GM13976 (cell line): ENCODE results near the gene ACAD9.

Experiments
- DNase-seq: peaks from one replicate; pipeline ENCODE4 v3.0.0; 2012; ENCODE audit warnings: low spot score
- CTCF ChIP-seq: IDR thresholded peaks from 2 replicates; pipeline ENCODE4 v1.5.1; 2012; ENCODE audit warnings: borderline replicate concordance, mild to moderate bottlenecking; ENCODE audit not compliant: insufficient read depth; ENCODE audit errors: extremely low read depth, missing control alignments, control extremely low read depth
- in situ Hi-C: fragments of 300-500 bp; cut with MboI; formaldehyde crosslinking; loops from one replicate; pipeline ENCODE4 v1.12.0; 2022; ENCODE audit warnings: low sequenced_read_pairs, mixed read lengths, inconsistent platforms; ENCODE audit not compliant: unreplicated experiment

Gene ACAD9

GRCh38 chr3:128850544-128850943, 28.9 kb upstream of the ACAD9 start:
- no peak for DNase-seq
- TF ChIP-seq CTCF: no peak
- in situ Hi-C loops: no loop called here

GRCh38 chr3:128851601-128852000, 27.8 kb upstream of the ACAD9 start:
- TF ChIP-seq CTCF: no peak
- DNase-seq: no peak
- in situ Hi-C loops: no loop called here

DNA sequence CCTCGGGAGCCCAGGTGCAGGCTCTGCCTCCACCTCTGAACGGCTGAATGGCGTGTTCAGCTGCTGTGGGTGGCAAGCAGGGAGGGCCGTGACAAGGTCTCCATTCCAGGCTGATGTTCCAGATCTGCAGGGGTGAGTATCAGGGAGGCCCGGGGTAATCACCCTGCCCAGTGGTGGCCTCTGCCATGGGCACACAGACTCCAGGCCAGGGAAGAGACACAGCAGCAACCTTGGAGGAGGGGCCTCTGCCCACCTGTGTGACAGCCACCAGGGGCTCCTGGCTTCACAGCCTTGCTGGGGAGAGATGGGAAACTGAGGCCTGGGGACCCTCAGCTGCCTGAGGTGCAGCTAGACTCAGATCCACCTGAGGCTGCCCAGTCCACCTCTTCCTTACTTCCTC, 25.6 kb upstream of the ACAD9 start:
- TF ChIP-seq CTCF: no peak
- DNase-seq: no peak
- in situ Hi-C loops: no loop called here

DNA sequence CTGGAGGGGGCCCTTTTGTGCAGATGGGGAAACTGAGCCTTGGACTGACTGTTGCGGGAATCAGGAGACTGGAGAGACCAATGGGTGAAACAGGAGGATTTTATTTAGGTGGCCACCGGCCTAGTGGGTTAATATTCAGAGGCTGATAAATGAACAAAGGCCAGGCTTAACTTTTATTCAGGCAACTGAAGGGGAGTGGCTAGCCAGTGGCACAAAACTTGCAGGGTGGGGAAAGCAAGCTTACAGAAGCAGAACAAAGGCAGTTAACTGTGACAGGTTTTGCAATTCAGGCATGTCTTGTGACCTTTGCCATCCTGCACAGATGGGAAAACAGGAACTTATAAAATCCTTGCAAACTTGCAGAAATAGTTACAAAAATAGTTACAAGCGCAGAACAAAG, 24.9 kb upstream of the ACAD9 start:
- DNase-seq: no peak

DNA sequence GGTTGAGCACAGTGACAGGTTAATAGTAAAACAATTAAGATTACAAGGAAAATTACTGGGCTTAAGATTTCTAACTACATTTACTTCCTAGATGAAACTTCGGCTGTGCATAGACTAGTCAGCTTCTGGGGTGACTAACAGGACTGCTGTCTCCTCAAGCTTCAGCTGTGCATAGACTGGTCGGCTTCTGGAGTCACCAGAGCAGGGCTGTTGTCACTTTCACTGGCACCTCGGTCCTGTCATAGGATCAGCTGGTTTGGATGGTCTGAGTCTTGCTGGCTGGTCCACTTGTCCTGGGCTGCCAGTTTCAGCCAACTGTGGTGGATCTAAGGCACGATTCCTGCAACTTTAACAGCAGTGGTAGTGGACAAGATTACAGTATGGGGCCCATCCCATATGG, 23.9 kb upstream of the ACAD9 start:
- no peak for TF ChIP-seq CTCF
- DNase-seq: no peak
- in situ Hi-C loops: no loop called here

More for the DNA sequence above, 24.9 kb upstream of the ACAD9 start:
- in situ Hi-C loops: no loop called here
- TF ChIP-seq CTCF: no peak

- TF ChIP-seq CTCF: no peak
- no peak for DNase-seq
- in situ Hi-C loops: no loop called here
These were observed 21.3 kb upstream of the ACAD9 start for GRCh38 chr3:128858167-128858566.

DNA sequence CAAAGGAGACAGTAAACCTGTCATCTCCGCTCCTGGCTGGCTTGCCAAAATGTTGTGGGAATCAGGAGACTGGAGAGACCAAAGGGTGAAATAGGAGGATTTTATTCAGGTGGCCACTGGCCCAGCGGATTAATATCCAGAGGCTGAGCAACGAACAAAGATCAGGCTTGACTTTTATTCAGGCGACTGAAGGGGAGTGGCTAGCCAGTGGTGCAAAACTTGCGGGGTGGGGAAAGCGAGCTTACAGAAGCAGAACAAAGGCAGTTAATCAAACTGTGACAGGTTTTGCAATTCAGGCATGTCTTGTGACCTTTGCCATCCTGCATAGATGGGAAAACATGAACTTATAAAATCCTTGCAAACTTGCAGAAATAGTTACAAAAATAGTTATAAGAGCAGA, 19.8 kb upstream of the ACAD9 start:
- no peak for DNase-seq
- no peak for TF ChIP-seq CTCF
- in situ Hi-C loops: no loop called here
